ENCODE data around the gene ZBTB6.
"Not testable (repeated sequence)": the region's sequence is repeated elsewhere in the genome, so short reads cannot be mapped to it uniquely, and the experiment has no call there.

Gene ZBTB6

DNA sequence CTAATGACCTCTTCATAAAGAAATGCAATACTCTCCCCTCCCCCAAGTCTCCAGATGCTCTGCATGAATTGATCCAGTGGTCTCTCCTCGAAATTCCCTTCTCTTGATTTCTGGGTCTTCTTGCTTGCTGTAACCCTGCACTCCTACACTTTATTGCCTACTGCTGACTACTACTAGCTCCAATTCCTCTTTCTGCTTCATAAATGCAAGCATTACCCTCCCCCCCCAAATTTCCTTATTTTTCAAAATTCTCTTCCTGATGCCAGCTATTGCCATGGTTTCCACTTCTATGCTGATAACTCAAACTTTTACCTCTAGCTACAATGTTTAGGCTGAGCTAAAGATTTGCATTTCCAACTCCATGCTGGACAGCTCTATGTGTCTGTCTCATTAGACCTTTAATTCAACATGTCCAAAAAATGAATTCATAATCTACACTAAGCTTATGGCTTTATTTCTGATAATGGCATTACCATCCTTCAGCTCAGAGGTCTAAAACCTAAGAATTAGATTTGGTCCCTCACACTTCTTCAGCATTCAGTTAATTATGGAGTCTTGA, 16.8 kb upstream of the ZBTB6 start:
- in situ Hi-C loops (cut with MboI; ENCODE audit: low pct_unique_long_range_greater_than_20kb, low sequenced_read_pairs, unreplicated experiment), result no loop called here
- TF ChIP-seq, protein P1, sequence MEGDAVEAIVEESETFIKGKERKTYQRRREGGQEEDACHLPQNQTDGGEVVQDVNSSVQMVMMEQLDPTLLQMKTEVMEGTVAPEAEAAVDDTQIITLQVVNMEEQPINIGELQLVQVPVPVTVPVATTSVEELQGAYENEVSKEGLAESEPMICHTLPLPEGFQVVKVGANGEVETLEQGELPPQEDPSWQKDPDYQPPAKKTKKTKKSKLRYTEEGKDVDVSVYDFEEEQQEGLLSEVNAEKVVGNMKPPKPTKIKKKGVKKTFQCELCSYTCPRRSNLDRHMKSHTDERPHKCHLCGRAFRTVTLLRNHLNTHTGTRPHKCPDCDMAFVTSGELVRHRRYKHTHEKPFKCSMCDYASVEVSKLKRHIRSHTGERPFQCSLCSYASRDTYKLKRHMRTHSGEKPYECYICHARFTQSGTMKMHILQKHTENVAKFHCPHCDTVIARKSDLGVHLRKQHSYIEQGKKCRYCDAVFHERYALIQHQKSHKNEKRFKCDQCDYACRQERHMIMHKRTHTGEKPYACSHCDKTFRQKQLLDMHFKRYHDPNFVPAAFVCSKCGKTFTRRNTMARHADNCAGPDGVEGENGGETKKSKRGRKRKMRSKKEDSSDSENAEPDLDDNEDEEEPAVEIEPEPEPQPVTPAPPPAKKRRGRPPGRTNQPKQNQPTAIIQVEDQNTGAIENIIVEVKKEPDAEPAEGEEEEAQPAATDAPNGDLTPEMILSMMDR (IDR thresholded peaks at IDR 0.05; ENCODE audit: extremely low read depth, insufficient read depth, missing control alignments), result no peak
- no peak for DNase-seq (ENCODE audit: low spot score)

DNA sequence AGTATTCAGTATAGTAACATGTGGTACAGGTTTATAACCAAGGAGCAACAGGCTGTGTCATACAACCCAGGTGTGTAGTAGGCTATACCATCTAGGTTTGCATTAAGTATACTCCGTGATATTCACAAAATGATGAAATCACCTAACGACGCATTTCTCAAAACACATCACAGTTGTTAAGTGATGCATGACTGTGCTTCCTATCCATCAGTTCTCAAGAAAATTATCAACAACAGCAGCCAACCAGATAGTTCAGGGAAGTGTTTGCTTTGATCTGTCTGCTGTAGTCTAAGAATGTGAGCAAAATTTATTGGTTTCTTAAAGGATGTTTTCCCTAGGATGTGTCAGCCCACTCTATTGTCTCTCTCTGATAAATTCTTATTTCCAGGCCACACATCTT, 10.8 kb upstream of the ZBTB6 start:
- in situ Hi-C loops (cut with MboI; ENCODE audit: low pct_unique_long_range_greater_than_20kb, low sequenced_read_pairs, unreplicated experiment), result no loop called here
- TF ChIP-seq, protein P1 (IDR thresholded peaks at IDR 0.05; ENCODE audit: extremely low read depth, insufficient read depth, missing control alignments), result no peak
- DNase-seq (ENCODE audit: low spot score), result no peak

DNA sequence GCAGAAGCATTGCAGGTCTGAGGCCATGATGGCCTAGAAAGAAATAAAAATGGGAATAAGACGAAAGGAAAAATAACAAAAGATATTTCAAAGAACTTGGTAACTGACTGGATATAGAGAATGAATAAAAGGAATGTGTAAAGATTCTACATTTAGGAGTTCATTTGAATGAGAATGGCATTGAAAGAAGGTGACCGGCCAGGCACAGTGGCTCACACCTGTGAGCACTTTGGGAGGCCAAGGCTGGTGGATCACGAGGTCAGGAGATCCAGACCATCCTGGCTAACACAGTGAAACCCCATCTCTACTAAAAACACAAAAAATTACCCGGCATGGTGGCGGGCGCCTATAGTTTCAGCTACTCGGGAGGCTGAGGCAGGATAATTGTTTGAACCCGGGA, 9.6 kb upstream of the ZBTB6 start:
- TF ChIP-seq, protein P1 (IDR thresholded peaks at IDR 0.05; ENCODE audit: extremely low read depth, insufficient read depth, missing control alignments), result no peak
- no peak for DNase-seq (ENCODE audit: low spot score)
- in situ Hi-C loops (cut with MboI; ENCODE audit: low pct_unique_long_range_greater_than_20kb, low sequenced_read_pairs, unreplicated experiment), result no loop called here

DNA sequence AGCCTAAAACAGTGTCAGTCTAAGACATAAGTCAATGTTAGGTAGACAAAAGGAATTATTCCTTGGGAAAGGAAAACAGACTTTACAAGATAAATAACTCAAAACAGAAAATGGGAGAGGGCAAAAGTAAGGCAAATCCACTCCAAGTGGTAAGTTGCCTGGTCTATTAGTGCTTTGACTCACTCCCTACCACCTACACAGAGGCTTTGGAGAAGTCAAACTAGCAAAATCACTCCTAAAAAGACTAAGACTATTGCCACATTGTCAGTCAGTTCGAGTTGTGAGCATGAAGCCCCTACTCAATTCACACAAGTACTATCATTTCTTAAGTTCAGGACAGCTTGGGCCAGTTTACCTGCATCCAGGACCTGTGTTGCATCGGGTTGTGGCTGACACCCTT, 5.2 kb upstream of the ZBTB6 start:
- in situ Hi-C loops (cut with MboI; ENCODE audit: low pct_unique_long_range_greater_than_20kb, low sequenced_read_pairs, unreplicated experiment), result no loop called here
- no peak for DNase-seq (ENCODE audit: low spot score)
- TF ChIP-seq, protein P1 (IDR thresholded peaks at IDR 0.05; ENCODE audit: extremely low read depth, insufficient read depth, missing control alignments), result no peak

DNA sequence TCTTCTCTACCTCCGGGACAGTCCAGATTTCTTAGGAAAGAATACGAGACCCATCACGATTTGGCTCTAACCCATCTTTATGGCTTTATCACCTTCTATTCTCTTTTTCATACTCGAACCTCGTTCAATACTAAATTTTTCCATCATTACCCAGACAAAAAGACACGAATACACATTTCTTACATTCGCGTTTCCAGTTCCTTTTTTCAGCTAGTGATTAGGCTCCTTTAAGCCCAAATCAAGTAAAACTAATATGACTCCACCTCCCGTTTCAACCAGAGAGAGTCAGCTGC, 506 bp downstream of the ZBTB6 start:
- no peak for DNase-seq (ENCODE audit: low spot score)
- in situ Hi-C loops (cut with MboI; ENCODE audit: low pct_unique_long_range_greater_than_20kb, low sequenced_read_pairs, unreplicated experiment), result no loop called here
- TF ChIP-seq, protein P1 (IDR thresholded peaks at IDR 0.05; ENCODE audit: extremely low read depth, insufficient read depth, missing control alignments), result peak; percentile 25

DNA sequence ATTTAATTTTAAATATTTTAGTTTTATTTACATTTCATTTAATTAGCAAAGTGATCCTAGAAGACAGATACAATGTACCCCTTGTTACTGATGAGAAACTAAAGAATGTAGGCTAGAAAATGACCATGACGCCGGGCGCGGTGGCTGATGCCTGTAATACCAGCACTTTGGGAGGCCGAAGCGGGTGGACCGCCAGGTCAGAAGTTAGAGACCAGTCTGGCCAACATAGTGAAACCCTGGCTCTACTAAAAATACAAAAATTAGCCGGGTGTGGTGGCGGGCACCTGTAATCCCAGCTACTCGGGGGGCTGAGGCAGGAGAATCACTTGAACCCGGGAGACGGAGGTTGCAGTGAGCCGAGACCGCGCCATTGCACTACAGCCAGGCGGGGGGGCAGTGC, 7.0 kb downstream of the ZBTB6 start:
- DNase-seq (ENCODE audit: low spot score); in situ Hi-C loops (cut with MboI; ENCODE audit: low pct_unique_long_range_greater_than_20kb, low sequenced_read_pairs, unreplicated experiment): not testable (repeated sequence)

DNA sequence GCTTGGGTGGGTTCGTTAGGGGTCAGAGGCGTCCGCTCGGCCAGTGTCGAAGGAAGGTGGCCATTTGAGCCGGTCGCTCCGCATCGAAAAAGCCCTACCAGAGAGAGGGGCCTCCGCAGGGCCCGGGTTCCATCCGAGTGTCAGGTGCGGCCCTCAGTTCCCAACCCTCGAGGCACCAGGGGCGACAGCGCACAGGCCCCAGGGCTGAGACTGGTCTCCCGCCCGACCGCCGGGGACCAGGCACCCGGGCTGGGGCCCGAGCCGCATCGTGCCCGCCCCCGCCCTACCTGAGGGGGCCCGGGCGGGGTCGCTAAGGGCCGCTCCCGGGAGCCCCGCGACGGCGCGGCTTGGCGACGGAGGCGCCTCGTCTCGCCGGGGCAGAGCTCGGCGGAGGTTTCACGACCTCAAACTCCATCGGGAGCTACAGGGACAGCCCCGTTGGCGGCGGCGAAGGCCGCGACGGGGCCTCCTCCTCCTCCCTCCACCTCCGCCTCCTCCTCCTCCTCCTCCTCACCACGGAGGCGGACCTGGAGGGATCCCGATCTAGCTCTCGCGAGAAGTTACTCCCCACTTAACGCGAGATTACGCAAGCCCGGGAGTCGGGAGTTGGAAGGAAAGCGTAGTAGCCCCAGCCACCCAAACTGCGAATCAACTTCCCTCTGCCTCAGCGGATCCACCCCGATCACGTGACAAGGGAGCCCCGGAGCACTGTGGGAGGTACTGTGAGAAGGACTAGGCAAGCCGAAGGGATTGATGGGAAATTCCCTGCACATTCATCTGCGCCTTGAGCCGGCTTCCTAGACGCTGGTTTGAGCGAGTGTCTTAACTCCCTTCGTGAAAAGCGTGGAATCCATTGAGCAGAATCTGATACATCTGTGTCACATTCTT, 8.1 kb downstream of the ZBTB6 start, which contains the start of gene RC3H2:
RC3H2 (minus strand) TSS at position 537 of the 888 bp plus-strand sequence. CDS start 7,850 bp downstream, outside the sequence.
- peak; percentile 89 for DNase-seq (ENCODE audit: low spot score)
- in situ Hi-C loops (cut with MboI; ENCODE audit: low pct_unique_long_range_greater_than_20kb, low sequenced_read_pairs, unreplicated experiment), result no loop called here
- TF ChIP-seq, protein P1 (IDR thresholded peaks at IDR 0.05; ENCODE audit: extremely low read depth, insufficient read depth, missing control alignments), result no peak
